PC-9 (cell line): ENCODE data around the gene PBX4.

Experiments
- EZH2 ChIP-seq: fragments of 200-600 bp; sonication (generic); IDR thresholded peaks from 2 replicates; pipeline ENCODE4 v1.8.0; 2017; ENCODE audit warnings: antibody characterized with exemption, low read depth
- TF ChIP-seq, protein P1 (sequence below): fragments of 200-600 bp; sonication (generic); conservative IDR thresholded peaks from 2 replicates; pipeline ENCODE4 v1.6.1; 2017; ENCODE audit warnings: mixed run types, antibody characterized with exemption, mild to moderate bottlenecking, moderate library complexity

DNA sequence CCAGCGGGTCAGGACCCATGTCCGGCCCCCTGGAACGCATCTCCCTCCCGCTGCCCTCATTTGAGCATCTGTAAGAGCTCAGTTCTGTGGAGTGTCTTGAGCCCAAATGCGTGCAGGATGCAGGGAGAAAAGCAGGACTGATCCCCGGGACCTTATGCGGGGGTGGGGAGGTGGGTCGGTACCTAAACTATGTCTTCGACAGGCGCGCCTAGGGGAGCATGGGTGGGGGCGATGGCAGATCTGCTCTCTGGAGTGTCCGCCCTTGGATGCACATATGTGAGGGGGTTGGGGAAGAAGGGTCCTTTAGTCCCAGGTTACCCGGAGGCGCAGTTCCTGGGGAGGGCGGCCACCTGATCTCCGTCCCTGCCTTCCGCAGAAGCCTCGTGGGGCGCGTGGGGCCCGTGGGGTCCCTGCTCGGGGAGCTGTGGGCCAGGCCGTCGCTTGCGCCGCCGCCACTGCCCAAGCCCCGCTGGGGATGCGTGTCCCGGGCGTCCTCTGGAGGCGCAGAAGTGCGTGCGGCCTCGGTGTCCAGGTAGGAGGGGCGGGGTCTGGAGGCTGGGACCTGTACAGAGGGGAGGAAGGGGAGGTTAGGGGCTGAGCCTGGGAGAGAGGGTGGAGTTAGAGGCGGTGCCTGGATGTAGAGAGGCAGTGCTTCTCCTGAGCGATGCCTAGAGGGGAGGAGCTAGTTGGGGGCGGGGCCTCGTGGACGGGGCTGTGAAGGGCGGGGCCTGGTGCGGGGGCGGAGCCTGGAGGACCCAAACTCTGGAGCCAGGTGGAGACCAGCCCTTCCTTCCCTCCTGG is 77.6 kb downstream of the PBX4 start:
- no peak for TF ChIP-seq EZH2
- TF ChIP-seq, protein P1, sequence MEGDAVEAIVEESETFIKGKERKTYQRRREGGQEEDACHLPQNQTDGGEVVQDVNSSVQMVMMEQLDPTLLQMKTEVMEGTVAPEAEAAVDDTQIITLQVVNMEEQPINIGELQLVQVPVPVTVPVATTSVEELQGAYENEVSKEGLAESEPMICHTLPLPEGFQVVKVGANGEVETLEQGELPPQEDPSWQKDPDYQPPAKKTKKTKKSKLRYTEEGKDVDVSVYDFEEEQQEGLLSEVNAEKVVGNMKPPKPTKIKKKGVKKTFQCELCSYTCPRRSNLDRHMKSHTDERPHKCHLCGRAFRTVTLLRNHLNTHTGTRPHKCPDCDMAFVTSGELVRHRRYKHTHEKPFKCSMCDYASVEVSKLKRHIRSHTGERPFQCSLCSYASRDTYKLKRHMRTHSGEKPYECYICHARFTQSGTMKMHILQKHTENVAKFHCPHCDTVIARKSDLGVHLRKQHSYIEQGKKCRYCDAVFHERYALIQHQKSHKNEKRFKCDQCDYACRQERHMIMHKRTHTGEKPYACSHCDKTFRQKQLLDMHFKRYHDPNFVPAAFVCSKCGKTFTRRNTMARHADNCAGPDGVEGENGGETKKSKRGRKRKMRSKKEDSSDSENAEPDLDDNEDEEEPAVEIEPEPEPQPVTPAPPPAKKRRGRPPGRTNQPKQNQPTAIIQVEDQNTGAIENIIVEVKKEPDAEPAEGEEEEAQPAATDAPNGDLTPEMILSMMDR = no peak; the same call in 1 of the 2 replicates
